Stimulated activated CD8-positive, alpha-beta memory T cell treated with anti-CD3 and anti-CD28 coated beads, Interleukin-7, amount 100 ng/mL, for 1 hour (primary cell): ENCODE measurements around the gene LAMTOR5.

Experiments used
- DNase-seq, 2 donors: peaks; one replicate each; pipeline ENCODE4 v3.0.0-alpha.2; 2020; ENCODE audit warnings: low read depth in 2 of 2

Gene LAMTOR5

DNA sequence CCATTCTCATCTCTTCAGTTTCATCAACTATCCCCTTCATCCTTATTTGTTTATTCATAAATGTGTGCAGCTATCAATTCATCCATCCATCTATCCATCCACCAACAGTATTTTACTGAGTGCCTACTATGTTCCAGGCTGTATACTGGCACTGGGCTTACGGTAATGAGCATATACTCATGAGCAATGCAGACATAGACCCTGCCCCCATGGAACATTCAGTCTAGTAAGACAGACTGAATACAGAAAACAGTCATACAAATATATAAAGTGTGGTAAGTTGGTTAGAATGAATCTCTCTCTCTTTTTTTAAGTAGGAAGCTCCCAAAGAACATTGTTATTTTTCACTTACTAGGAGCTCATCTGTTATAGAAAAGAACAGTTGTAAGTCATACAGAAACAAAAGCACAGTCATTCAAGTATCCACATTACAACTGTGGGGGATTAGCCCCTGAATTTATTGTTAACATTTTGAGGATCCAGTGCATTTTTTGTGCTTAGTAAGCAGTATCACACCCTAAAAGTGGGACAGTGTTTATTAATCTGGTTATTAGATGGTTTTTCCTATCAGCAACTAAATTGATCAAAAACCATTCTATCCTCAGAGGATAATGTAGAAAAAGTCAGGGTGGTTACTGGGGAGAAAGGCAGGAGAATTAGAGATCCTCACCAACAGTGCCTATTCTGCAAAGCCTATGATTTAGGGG lies 20.3 kb downstream of the LAMTOR5 start:
- no peak for DNase-seq

DNA sequence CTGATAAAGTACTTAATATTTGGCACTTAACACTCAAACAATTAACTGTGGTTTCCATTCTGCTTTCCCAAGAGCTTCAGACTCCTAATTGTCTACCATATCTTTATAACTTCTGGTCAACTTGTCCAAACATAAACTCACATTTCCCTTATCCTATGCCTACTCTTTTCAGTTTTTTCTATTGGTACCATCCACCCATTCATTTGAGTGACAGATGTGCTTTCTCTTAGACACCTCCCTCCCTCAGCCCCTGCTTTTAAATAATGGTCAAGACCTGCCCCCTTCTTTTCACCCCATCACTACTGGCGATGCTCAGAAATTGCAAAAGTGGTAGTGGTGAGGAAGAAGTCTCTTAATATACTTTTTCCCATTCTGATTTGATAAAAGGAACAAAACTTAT lies 22.1 kb downstream of the LAMTOR5 start:
- no peak for DNase-seq

DNA sequence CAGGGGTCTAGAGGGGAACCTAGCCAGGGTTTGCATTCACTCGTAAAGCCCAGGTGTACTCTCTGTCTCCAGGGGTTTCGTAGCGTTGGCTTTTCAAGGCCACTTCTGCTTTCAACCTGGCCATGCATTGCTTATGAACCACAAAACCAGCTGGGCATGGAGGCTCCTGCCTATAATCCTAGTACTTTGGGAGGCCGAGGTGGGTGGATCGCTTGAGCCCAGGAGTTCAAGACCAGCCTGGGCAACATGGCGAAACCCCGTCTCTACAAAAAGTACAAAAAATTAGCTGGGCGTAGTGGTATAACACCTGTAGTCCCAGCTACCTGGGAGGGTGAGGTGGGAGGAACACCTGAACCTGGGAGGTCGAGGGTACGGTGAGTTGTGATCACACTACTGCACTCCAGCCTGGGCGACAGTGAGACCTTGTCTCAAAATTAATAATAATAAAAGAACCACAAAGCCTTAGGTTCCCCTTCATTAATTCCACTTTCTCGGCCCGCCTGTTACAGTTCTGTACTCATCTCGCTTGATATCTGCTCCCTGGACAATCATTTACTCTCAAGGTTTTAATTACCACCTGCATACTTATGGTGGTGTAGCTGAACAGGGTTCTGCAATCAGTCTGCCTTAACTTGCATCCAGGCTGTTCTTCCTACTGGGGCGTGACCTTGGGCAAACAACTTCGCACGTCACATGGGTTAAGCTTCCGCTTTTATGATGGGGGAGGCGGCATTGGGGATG lies 22.7 kb downstream of the LAMTOR5 start:
- DNase-seq = no peak

DNA sequence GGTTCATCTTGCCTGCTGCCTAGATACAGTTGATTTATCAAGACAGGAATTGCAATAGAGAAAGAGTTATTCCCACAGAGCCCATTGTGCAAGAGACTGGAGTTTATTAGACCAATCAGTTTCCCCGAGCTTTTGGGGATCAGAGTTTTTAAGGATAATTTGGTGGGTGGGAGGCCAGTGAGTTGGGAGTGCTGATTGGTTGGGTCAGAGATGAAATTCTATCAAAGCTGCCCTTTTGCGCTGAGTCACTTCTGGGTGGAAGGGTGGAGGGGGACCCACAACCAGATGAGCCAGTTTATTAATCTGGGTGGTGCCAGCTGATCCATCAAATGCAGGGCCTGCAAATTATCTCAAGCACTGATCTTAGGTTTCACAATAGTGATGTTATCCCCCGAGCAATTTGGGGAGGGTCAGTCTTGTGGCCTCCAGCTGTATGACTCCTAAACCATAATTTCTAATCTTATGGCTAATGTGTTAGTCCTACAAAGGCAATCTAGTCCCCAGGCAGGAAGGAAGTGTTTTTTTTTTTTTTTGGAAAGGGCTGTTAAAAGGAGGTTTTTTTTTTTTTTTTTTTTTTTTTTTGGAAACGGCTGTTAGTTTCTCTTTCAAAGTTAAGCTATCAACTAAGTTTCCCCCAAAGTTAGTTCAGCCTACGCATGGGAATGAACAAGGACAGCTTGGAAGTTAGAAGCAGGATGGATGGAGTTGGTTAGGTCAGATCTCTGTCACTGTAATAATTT lies 24.1 kb downstream of the LAMTOR5 start:
- no peak for DNase-seq

DNA sequence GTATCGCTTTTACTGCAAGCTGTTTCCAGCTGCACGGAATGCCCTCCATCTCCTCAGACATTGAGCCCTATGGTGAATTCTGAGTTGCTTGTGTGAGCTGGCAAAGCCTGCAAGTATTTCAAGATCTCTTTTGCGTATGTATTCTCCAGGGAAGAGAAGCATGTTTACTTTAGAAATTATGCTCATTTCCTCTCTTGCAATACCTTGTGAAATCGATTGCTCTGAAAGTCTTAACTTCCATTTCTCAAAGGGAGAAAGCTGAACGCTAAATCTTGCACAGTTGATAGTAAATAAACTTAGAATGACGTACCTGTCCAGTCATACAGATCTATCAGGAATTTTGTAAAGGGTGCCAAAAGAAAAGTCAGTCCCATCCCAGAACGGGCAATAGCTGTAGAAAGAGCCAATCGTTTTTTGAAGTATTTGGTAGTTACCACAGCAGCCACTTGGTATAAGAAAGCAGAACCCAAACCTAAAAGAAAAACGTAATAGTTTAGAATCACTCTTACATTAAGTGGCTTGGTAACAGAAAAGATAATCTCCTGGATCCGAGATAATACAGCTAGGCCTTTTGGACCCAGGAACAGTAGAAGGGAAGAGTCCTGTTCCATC lies 26.7 kb downstream of the LAMTOR5 start:
- DNase-seq = no peak

DNA sequence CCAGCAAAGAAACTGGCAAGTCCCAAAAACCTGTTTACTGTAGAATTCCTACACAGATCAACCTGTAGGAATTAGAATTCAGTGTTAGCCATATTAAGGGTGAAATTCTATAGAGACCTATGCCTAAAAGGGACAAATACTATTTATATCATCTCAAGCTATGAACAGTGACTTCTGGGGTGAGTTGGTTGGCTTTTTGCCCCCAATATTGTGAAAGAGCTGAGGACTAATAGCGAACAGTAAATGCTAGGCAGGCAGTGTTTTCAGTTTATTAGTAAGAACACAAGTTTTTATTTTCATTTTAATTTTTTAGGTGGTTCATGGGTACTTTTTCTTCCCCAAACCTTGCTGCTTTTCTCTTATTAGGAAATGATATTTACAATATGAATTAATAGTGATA lies 32.0 kb downstream of the LAMTOR5 start:
- no peak for DNase-seq

DNA sequence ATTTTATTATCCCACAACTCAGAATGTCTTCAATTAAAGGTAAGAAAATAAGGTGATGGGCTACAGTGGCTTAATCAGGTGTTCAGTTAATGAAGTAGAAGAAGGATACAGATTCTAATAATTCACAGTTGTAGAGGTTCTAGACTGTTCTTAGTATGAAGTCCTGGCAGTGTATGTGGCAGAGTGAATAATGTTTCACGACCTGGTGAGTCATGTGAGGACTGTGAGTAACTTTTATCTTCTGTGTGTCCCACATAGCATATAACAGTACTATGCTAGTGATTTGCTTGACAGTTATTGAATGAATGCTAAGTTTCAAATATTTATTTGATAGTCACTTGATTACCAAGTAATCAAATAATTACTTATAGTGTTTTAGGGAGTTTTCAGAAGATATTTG lies 36.7 kb downstream of the LAMTOR5 start:
- no peak for DNase-seq

DNA sequence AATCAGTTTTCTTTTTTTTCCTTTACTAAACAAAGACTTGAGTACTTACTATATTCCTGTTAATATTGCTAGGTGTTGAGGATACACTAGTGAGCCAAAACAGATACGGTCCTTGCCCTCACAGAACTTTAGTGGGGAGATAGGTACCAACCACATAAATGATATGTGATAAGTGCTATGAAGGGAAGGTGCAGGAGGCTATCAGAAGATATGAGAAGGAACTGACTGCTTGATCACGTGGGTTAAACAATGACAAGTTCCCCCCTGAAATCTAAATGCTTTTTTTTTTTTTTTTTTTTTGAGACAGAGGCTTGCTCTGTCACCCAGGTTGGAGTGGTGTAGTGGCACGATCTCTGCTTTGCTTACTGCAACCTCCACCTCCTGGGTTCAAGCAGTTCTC lies 43.3 kb downstream of the LAMTOR5 start:
- no peak for DNase-seq

DNA sequence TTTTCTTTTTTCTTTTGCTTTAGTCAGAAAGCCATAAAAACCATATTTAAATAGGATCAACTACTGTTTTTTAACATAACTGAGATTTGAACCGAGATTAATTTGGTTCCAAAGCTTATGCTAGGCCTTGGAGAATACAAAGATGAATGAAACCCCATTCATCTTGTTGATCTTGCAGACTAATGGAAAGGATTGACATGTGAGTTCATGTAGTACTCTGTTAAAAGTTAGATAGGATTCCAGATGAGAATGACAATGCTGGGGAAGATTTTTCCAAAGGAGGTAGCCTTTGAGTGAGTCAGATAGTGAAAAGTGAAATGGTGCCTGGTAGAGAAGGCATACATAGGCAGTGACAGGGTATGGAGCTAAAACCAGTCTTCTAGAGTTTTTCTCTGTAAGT lies 45.6 kb downstream of the LAMTOR5 start:
- DNase-seq = no peak

DNA sequence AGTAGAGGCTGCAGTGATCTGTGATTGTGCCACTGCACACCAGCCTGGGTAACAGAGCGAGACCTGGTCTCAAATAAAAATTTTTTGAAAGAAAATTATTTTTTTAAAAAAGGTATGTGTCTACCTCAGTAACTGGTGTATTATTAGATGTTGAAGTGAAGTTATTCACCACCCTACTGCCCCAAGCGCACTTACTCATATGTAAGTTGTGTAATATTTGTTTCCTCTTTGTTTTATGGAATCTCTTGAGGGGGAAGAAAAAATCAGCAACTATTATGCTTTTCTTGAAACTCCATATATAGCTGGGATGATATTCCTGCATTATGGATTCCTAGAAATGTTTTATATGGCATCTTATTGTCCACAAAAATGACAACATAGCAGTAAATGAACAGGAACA lies 47.1 kb downstream of the LAMTOR5 start:
- DNase-seq = no peak

DNA sequence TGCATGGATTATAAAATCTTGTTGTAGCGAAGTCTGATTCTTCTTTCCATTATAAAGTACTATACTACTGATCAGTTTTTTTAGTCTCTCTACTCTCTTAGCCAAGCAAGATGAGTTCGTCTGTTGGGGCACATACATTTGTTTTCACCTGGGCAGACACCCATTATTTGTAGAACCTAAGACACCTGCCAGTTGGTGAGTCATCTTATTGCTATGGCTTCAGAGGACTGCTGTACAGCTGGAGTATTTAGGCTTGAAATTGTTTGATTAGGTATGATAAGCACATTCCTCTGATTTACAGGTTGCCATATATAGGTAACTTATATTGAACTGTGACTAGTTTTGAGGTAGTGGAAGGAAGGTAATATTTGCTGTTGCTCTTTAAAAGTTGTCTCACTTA lies 51.1 kb downstream of the LAMTOR5 start:
- DNase-seq = no peak

DNA sequence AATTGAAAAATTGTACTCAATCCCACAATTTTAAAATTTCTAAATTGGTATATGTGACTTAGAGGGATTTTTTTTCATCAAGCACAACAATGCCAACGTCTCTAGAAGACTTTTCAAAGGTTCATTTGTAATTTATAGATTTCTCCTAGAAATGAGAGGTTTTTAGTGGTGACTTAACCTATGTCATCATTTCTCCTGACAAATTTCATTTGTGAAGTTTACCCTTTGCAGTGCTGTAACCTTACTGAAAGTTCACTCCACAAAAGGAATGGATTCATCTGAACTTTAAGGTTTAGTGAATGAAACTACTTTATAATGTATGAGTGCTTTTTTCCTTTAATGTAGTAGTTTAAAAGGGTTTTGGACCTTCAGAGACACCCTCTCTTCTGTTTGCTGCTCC lies 52.2 kb downstream of the LAMTOR5 start:
- no peak for DNase-seq
